ENCODE results near the gene ARFRP1.
"Not testable (repeated sequence)": the region's sequence is repeated elsewhere in the genome, so short reads cannot be mapped to it uniquely, and the experiment has no call there.

- TF ChIP-seq POLR2A (IDR thresholded peaks at IDR 0.05; ENCODE audit: low read length); GATA1 (IDR thresholded peaks at IDR 0.05; ENCODE audit: low read depth, low read length): not testable (repeated sequence)
Measured at GRCh38 chr20:63671695-63672094, 36.1 kb downstream of the ARFRP1 start.
